Dermis blood vessel endothelial cell (primary cell): ENCODE data around the gene OR2B2. TPM values are rescaled to one million over a fixed set of nuclear protein-coding genes. Genes with fewer than 3 reads are reported as not detected.
A peak's percentile ranks its signal among the peaks of the same experiment; 100 is the strongest.
"Not testable (repeated sequence)": the region's sequence is repeated elsewhere in the genome, so short reads cannot be mapped to it uniquely, and the experiment has no call there.

Experiments
- DNase-seq: peaks from one replicate; pipeline ENCODE4 v3.0.0; 2010
- total RNA-seq: library from RNA; depleted of rRNA; stranded (reverse); fragments of >200 nt; gene quantifications from 2 replicates; pipeline ENCODE4 v1.2.3, GENCODE V29; 2014

The OR2B2 gene
- not detected in 2 replicates for total RNA-seq

GRCh38 chr6:27911956-27912446 is at the start of gene OR2B2:
OR2B2 (minus strand) TSS chr6:27912396; CDS start chr6:27912319, 77 bp downstream.
- no peak for DNase-seq

DNA sequence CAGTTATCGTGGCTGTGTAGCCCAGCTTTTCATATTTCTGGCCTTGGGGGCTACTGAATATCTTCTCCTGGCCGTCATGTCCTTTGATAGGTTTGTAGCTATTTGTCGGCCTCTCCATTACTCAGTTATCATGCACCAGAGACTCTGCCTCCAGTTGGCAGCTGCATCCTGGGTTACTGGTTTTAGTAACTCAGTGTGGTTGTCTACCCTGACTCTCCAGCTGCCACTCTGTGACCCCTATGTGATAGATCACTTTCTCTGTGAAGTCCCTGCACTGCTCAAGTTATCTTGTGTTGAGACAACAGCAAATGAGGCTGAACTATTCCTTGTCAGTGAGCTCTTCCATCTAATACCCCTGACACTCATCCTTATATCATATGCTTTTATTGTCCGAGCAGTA is 45.3 kb upstream of the OR2B2 start:
- no peak for DNase-seq

GRCh38 chr6:27956941-27957340 is 44.7 kb upstream of the OR2B2 start, which contains the start of gene OR2B6:
OR2B6 (plus strand) TSS chr6:27957241; CDS start chr6:27957241, 0 bp downstream.
- DNase-seq: no peak

GRCh38 chr6:27951040-27951439 is 38.8 kb upstream of the OR2B2 start:
- DNase-seq: no peak

DNA sequence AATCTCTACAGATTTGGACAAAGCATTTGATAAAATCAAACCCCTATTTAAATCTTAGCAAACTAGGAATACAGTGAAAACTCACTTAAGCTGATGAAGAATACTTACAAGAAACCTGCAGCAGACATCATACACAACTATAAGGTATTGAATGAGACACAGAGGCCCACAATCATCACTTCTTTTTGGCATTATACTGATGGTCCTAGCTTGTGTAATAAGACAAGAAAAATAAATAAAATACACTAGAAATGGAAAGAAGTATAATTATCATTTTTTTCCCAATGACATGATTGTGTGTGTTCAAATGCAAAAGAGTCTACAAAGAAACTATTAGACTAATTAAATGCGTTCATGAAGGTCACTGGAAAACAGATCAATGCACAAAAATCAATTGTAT is 36.0 kb upstream of the OR2B2 start:
- no peak for DNase-seq

- not testable (repeated sequence) for DNase-seq
Observed at GRCh38 chr6:27943072-27943471, 30.9 kb upstream of the OR2B2 start.

GRCh38 chr6:27940766-27941165 is 28.6 kb upstream of the OR2B2 start:
- no peak for DNase-seq

- no peak for DNase-seq
Observed at GRCh38 chr6:27931209-27931608, 19.0 kb upstream of the OR2B2 start.

GRCh38 chr6:27929930-27930329 is 17.7 kb upstream of the OR2B2 start:
- not testable (repeated sequence) for DNase-seq

- not testable (repeated sequence) for DNase-seq
Observed at GRCh38 chr6:27928041-27928440, 15.8 kb upstream of the OR2B2 start.

DNA sequence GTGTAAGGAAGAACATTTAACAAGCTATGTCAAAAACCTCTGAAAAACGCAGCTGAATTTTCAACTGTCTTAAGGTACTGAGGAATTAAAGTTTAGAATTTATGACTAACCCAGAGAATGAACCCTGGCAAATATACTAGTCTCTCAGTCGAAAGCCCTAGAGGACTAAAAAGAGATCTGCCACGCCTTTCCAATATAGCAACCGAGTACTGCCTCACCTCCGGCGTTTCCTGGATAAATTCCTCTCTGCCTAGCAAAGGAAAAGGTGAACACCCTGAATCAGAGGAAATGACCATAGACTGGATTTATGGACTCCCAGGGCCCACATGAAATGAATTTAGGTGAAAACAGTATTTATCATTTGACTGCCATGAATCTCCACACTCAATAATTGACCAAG is 12.0 kb upstream of the OR2B2 start:
- no peak for DNase-seq

GRCh38 chr6:27922949-27923348 is 10.8 kb upstream of the OR2B2 start:
- DNase-seq: no peak

GRCh38 chr6:27908017-27908416 is 4.2 kb downstream of the OR2B2 start:
- no peak for DNase-seq

GRCh38 chr6:27902335-27903314 is 9.6 kb downstream of the OR2B2 start:
- peak; percentile 86 for DNase-seq

DNA sequence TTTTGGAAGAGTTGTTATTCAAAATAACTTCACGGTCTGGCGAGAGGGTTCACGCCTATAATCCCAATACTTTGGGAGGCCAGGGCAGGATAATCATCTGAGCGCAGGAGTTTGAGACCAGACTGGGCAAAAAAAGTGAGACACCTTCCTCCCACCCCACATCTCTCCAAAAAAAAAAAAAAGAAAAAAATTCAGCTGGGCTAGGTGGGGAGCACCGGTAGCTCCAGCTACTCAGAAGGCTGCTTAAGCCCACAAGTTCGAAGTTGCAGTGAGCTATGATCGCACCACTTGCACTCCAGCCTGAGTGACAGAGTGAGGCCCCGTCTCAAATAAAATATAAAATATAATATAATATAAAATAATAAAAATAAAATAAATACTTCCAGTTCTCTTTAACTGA is 10.4 kb downstream of the OR2B2 start:
- DNase-seq: no peak

DNA sequence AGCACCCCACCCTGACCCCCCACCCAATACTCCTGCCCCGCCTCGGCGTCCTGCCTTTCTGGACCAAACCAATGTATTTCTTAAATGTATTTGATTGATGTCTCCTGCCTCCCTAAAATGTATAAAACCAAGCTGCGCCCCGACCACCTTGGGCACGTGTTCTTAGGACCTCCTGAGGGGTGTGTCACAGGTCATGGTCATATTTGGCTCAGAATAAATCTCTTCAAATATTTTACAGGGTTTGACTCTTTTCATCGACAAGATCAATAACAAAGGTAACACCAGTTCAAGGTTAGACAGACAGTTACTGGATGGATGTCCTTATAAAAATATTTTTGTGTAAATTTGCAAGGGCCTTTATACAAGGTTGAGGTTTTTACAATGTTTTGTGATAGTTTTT is 12.0 kb downstream of the OR2B2 start:
- DNase-seq: not testable (repeated sequence)

- no peak for DNase-seq
Observed at GRCh38 chr6:27899543-27899942, 12.7 kb downstream of the OR2B2 start.

DNA sequence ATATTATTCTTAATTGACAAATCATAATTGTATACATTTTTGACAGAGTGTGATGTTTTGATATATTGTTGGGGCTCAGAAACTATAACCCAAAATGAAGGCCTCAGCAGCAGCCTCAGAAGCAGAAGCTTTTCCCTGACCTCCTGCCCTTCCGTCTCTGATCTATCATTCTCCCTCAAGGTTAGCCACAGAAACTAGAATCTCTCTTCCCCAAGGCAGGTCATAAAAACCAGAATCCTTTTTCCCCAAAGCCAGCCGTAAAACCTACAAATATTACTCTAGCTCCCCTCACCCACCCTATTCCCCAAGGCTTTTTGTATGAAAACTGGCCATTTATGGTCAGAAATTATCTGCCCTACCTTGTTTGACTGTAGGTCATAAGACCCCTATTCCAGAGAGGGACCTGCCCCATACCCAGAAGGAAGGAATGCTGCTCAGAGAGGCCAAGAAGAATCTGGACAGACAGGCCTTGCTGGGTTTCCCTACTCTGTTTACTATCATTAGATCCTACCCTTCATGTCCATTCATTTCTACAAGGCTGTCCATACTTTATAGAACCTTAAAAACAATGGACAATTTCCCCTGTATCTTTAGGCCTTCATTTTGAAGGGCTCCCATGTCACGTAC is 14.5 kb downstream of the OR2B2 start:
- DNase-seq: no peak

GRCh38 chr6:27896398-27896796 is 15.8 kb downstream of the OR2B2 start:
- DNase-seq: no peak

- DNase-seq: peak; percentile 91
Observed at GRCh38 chr6:27894839-27895762, 17.1 kb downstream of the OR2B2 start.

DNA sequence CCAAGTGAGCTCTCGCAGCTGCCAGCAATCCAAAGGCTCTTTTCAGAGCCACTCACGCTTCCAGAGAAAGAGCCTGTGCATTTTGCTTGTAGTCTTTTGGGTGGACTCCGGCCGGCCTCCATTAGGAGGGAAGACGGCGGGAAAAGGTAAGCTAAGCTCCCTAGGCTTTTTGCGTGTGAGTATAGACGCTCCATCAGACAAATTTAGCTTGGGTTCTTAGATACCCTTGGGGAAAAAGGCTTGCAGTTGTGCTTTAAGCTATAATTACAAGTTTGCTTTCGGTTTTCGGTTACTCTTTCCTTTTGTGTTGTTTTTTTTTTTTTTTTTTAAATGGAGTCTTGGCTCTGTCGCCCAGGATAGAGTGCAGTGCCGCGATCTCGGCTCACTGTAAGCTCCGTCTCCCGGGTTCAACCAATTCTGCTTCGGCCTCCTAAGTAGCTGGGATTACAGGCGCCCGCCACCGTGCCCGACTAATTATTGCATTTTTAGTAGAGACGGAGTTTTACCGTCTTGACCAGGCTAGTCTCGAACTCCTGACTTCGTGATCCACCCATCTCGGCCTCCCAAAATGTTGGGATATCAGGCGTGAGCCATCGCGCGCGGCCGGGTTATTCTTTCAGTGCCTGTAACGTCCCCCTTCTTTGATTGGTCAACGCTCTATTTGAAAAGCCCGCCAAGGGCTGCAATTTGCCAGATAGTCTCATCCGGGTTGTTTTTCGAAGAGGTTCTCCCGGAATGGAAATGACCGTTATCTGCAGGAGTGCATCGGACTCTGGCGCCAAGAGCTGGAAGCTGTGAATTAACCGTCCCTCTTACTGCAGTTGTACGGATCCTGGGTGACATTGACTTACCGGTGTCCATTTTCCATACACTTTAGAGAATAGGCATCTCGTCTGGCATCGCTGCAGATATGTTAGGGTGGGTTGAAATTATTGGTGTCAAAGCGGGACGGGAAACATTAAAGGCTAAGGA is 18.1 kb downstream of the OR2B2 start:
- peak; percentile 94 for DNase-seq
